Breast epithelium (tissue), 3 donors: Measurements from ENCODE around the gene KRT35.

ENCODE experiments used
- POLR2A ChIP-seq: fragments of 450-650 bp; IDR thresholded peaks from one replicate; pipeline ENCODE4 v1.6.1; 2016; ENCODE audit warnings: antibody characterized with exemption, mild to moderate bottlenecking, moderate library complexity
- TF ChIP-seq, protein P1 (sequence below), 3 donors: fragments of 450-650 bp; IDR thresholded peaks; one replicate each; pipeline ENCODE4 v1.5.1; 2016 to 2017; ENCODE audit warnings: antibody characterized with exemption in 3 of 3, mild to moderate bottlenecking in 3 of 3, moderate library complexity in 3 of 3

DNA sequence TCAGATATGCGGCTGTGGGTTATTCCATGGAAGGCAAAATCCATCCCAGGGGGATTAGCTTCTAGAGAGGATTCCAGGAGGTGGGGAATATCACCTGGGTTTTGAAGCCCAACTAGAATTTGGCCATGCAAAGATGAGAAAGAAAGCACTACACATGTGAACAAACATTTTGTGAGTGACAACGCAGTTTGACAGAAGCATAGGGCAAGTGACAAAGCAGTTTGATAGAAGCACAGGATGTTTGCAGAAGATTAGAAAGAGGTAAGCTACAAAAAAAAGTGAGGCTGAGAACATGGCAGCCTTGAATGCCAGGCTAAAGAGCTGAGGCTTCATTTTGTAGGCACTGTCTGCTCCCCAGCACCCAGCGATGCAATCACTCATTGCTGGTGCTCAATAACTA lies 27.9 kb downstream of the KRT35 start:
- TF ChIP-seq, protein P1, sequence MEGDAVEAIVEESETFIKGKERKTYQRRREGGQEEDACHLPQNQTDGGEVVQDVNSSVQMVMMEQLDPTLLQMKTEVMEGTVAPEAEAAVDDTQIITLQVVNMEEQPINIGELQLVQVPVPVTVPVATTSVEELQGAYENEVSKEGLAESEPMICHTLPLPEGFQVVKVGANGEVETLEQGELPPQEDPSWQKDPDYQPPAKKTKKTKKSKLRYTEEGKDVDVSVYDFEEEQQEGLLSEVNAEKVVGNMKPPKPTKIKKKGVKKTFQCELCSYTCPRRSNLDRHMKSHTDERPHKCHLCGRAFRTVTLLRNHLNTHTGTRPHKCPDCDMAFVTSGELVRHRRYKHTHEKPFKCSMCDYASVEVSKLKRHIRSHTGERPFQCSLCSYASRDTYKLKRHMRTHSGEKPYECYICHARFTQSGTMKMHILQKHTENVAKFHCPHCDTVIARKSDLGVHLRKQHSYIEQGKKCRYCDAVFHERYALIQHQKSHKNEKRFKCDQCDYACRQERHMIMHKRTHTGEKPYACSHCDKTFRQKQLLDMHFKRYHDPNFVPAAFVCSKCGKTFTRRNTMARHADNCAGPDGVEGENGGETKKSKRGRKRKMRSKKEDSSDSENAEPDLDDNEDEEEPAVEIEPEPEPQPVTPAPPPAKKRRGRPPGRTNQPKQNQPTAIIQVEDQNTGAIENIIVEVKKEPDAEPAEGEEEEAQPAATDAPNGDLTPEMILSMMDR (IDR thresholded peaks at IDR 0.05) = no peak
- no peak for TF ChIP-seq POLR2A
